ENCODE results near the gene TMEM163.
A peak's percentile ranks its signal among the peaks of the same experiment; 100 is the strongest.

Gene TMEM163

DNA sequence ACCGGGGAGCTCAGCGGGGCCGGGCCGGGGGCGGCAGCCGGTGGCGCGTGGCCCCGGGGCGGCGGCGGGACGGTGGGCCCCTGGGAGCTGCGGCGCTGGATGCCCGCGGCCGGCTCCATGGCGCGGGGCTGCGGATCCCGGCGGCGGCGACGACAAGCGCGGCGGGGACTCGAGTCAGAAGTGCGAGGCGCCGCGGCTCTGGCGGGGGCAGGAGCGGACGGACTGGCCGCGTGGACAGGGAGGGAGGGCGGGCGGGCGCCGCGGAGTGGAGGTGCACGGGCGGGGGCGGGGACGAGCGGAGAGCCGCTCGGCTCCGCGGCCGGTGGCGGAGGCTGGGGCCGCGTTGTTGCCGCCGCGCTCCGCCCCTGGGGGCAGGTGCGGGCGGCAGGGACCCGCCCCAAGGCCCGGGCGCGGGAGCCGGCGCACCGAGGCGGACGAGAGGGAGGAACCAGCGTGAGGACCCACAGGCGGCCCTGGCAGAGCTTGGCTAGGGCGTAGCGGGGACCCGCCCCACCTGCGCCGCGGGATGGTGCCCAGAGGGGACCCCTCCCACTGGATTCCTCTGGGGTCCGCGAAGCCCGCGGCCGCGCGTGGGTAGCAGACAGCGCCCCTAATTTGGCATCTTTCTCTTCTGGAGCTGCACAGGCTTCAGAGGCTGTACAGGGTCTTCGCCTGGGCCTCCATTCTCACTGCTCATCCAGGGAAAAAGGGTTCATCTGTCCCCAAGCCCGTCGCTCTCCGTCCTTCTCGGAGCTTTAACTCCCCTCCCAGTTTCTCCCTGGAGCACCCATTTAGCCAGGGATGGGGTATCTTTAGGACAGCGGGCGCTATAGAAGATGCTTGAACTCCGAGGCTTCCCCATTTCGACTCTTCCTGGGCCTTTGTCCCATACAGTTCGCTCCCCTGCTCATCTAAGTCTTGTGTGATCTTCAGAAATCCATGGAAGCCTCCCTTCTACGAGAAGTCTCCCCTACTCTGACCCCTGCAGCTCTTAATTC lies at the start of gene TMEM163:
TSS of gene TMEM163 (minus strand) at position 184 of the 998 bp plus-strand sequence.
- TF ChIP-seq, protein P1, sequence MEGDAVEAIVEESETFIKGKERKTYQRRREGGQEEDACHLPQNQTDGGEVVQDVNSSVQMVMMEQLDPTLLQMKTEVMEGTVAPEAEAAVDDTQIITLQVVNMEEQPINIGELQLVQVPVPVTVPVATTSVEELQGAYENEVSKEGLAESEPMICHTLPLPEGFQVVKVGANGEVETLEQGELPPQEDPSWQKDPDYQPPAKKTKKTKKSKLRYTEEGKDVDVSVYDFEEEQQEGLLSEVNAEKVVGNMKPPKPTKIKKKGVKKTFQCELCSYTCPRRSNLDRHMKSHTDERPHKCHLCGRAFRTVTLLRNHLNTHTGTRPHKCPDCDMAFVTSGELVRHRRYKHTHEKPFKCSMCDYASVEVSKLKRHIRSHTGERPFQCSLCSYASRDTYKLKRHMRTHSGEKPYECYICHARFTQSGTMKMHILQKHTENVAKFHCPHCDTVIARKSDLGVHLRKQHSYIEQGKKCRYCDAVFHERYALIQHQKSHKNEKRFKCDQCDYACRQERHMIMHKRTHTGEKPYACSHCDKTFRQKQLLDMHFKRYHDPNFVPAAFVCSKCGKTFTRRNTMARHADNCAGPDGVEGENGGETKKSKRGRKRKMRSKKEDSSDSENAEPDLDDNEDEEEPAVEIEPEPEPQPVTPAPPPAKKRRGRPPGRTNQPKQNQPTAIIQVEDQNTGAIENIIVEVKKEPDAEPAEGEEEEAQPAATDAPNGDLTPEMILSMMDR (IDR thresholded peaks at IDR 0.05; ENCODE audit: borderline replicate concordance, insufficient read depth, low read depth, low read length): no peak
- peak within 1 kb of the TSS; percentile 7 for H3K4me3 ChIP-seq (ENCODE audit: low read depth, low read length)

DNA sequence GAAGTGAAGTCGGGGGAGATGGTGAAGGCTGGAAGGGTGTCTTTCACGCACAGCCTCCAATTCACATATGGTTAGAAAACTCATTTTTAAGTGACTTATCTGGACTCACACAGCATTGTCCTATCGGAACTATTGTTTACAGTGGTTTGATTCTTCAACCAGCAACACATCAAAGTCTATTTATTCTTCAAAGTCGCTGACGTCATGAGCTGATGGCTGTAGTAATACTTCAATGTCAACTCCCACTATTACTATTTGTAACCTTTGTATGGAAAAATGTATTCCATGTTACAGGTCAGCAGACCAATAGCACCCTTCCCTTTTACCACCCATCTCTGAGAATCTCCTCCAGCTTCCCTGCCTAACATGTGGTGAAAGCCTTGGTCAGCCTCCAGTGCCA lies 47.8 kb upstream of the TMEM163 start:
- H3K4me3 ChIP-seq (ENCODE audit: low read depth, low read length): no peak overlapping the region
- TF ChIP-seq, protein P1 (IDR thresholded peaks at IDR 0.05; ENCODE audit: borderline replicate concordance, insufficient read depth, low read depth, low read length): no peak

DNA sequence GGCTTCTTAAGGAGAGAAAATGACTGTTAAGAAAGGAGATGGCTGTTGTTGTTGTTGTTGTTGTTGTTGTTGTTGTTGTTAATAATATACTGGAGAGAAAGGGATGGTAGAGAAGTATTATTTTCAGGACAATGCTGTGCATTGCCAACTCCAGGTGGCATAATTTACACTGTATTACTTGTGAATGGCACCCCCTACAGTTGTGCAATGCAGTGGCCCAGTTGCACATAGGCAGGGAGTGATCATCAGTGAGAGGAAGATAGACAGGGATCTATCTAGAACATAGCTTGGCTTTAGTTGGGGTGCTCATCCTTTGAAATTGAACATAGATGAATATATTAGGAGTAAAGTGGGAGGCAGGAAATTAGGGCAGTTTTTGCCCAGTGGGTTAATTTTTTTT lies 47.2 kb upstream of the TMEM163 start:
- TF ChIP-seq, protein P1 (IDR thresholded peaks at IDR 0.05; ENCODE audit: borderline replicate concordance, insufficient read depth, low read depth, low read length): no peak

DNA sequence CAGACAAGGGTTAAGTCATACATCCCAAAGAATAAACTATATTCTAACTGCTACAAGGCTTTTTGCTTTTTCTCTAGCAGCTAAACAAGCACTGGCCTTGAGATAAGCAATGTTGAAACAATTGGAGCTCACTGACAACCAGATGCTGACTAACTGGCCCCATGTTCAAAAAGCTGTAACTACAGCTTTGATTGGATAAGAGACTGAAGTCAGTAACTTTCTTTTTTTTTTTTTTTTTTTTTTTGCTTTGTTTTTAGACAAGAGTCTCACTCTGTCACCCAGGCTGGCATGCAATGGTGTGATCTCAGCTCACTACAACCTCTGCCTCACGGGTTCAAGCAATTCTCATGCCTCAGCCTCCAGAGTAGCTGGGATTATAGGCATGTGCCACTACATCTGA lies 45.4 kb upstream of the TMEM163 start:
- H3K4me3 ChIP-seq (ENCODE audit: low read depth, low read length): no peak overlapping the region
- TF ChIP-seq, protein P1 (IDR thresholded peaks at IDR 0.05; ENCODE audit: borderline replicate concordance, insufficient read depth, low read depth, low read length): no peak

More for the DNA sequence above, 47.2 kb upstream of the TMEM163 start:
- H3K4me3 ChIP-seq (ENCODE audit: low read depth, low read length): no peak overlapping the region

DNA sequence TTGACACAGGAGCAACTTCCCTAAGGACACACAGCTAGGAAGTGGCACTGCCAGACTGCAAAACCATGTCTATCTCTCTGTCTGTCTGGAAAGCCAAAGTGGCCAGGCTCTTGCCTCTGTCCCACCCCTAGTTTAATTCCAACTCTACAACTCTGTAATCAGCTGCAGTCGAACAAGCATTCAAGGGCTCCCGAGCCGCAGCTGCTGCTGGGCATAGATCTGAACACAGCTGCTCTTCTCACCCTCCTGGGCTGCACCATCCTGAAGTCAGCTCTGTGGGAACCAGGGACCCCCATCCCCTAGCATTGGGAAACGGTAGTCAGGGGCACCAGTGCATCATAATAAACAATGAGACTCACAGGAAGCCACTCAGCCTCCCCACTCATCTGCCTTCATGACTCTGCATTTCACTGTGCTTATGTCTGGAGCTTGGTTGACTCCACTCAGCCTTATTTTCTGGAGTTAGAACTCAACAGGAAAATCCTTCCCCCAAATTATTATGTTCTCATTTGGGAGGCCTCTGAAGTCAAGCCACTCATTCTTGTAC lies 44.4 kb upstream of the TMEM163 start:
- TF ChIP-seq, protein P1 (IDR thresholded peaks at IDR 0.05; ENCODE audit: borderline replicate concordance, insufficient read depth, low read depth, low read length): no peak
- no peak overlapping the region for H3K4me3 ChIP-seq (ENCODE audit: low read depth, low read length)

DNA sequence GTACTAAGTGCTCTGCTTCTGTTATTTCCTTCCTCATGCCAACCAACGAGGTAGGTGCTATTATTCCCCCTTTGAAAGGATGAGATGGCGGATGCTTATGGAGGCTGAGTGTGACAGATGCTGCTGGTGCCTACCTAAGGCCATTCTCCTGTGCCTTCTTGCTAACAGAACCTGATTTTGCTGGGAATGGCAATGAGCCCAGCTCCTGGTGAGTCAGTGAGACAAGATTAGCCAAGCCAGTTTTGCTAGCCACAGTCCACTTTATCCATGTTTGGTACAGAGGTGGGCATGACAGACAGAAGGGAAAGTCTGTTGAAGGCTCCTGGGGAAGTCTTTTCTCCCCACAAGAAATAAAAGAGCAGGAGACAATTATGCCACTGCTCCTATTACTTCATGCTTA lies 43.7 kb upstream of the TMEM163 start:
- TF ChIP-seq, protein P1 (IDR thresholded peaks at IDR 0.05; ENCODE audit: borderline replicate concordance, insufficient read depth, low read depth, low read length): no peak
- no peak overlapping the region for H3K4me3 ChIP-seq (ENCODE audit: low read depth, low read length)
